Measurements from ENCODE around the gene CHST8.
"Not testable (repeated sequence)": the region's sequence is repeated elsewhere in the genome, so short reads cannot be mapped to it uniquely, and the experiment has no call there.

The CHST8 gene, protein sequence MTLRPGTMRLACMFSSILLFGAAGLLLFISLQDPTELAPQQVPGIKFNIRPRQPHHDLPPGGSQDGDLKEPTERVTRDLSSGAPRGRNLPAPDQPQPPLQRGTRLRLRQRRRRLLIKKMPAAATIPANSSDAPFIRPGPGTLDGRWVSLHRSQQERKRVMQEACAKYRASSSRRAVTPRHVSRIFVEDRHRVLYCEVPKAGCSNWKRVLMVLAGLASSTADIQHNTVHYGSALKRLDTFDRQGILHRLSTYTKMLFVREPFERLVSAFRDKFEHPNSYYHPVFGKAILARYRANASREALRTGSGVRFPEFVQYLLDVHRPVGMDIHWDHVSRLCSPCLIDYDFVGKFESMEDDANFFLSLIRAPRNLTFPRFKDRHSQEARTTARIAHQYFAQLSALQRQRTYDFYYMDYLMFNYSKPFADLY

DNA sequence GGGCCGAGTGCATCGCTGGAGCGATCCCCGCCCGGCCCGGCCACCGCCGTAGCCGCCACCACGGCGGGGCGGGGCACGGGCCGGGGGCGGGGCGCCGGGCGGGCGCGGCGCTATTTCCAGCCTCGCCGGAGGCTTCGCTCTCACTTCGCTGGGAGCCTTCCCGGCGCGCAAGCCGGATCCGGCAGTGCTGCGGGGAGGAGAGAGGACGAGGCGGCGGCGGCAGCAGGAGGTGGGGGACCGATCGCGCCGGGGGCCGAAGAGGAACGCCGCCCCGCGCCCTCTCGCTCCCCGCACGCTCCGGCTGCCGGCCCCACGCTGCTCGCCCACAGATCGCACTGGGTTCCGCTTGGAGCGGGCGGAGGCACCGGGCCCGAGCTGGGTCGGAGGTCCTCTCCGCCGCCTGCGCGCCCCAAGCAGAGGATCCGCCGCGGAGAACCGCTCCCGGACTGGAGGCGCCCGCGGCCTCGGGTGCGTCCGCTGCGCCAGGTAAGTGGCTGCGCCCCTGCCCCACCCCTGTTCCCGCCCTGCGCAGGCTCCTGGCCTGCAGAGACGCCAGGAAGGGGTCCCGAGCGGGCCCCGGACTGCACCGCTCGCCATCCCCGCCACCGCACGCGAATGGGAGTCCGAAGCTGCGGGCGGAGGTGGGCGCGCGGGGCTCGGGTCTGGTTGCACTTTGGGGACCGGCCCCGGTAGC is at the start of gene CHST8:
Gene CHST8 (plus strand): TSS at position 143 of the 694 bp plus-strand sequence. CDS start 67,309 bp downstream, outside the sequence.
- DNase-seq (ENCODE audit: low spot score), result no peak

DNA sequence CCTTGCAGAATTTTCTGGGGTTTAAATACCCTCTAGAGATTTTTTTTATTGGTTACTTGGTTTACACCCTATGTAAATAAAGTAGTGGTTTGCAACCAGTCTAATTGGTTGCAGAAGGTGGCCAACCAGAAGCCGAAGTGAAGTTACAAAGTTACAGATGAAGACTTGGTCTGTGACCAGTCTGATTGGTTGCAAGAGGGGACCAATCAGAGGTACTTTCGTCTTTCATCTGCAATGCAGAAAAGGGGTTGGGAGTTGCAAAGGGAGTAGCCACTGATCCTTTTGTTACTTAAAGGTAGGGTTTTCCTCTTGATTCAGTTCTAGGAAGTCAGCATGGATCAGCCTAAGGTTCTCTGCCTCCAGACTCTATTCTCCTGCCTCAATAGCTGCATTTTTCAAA is 48.8 kb upstream of the CHST8 start:
- DNase-seq (ENCODE audit: low spot score), result no peak

DNA sequence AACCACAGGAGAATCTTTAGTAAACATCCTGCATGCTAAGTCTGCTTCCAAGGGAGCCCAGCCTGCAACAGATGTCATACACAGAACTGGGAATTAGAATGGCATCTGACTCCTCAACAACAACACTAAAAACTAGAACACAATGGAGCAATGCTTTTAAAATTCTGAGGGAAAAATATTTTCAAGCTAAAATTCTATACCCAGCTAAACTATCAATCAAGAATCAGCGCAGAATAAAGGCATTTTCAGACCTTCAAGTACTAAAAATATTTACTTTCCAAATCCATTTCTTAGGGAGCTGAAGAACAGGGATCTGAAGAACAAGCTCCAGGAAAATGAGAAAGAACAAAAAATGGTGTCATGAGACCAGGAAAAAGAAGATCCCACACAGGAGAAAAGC is 46.9 kb upstream of the CHST8 start:
- DNase-seq (ENCODE audit: low spot score), result no peak

- no peak for DNase-seq (ENCODE audit: low spot score)
Observed at GRCh38 chr19:33578697-33579096, 43.1 kb upstream of the CHST8 start.

GRCh38 chr19:33580026-33580644 is 41.6 kb upstream of the CHST8 start:
- DNase-seq (ENCODE audit: low spot score), result no peak

GRCh38 chr19:33580645-33581037 is 41.1 kb upstream of the CHST8 start:
- DNase-seq (ENCODE audit: low spot score), result no peak

DNA sequence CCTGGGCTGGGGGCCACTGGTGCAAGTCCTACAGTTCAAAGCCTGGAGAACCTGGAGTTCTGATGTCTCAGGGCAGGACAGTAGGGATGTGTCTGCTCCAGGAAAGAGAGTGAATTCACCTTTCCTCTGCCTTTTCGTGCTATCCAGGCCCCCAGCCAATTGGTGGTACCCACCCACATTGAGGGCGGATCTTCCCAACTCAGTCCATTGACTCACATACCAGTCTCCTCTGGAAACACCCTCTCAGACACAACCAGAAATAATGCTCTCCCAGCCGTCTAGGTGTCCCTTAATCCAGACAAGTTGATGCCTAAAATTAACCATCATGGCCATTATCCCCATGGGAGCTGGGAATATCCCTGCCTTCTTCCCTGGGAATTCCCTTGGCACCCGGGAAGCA is 38.8 kb upstream of the CHST8 start:
- DNase-seq (ENCODE audit: low spot score), result no peak

GRCh38 chr19:33587150-33587549 is 34.6 kb upstream of the CHST8 start:
- no peak for DNase-seq (ENCODE audit: low spot score)

DNA sequence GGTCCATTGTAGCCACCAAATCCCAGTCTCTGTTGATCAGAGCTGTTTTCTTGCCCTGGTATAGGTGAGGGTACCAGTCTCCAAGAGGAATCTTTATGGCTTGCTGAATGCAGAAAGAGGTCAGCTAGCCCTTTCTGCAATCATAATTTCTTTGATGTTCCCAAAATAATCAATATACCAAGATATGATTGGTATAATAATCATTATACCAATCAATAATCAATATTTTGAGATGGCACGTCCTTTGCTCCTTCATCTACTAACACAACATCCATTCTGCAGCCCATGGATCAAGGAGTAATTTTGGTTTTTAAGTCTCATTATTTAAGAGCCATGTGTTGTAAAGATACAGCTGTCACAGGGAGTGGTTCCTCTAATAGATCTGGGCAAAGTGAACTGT is 31.5 kb upstream of the CHST8 start:
- DNase-seq (ENCODE audit: low spot score), result no peak

DNA sequence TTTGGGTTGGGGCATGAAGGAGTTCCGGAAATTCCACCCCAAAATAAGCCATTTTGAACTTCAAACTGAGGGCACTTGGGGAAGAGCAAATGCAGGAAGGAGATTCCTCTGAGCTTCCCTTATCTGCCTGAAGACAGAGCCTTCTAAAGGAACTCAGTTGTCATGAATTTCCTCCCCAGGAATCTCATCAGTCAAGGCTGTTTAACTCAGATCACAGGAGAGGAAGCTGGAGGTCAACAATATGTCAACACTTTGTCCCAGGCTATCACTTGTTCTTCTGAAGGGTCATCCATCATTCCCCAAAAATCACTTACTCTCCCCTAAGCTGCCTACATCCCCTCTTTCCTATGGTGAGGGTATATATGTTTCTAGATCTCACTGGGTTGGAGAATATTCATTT is 26.0 kb upstream of the CHST8 start:
- no peak for DNase-seq (ENCODE audit: low spot score)

DNA sequence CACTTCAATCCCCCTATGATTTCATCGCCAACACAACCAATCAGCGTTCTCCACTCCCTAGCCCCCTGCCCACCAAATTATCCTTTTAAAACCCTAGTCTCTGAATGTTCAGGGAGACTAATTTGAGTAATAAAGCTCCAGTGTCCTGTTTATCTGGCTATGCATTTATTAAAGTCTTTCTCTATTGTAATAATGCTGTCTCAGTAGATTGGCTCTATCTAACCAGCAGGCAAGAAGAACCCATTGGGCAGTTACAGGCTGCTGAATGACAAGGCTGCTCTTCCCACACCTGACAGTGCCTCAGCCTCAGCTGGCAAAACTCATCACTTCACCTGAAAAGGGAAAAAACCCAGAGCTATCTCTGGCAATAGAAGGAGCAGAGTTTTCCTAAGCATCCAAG is 20.2 kb upstream of the CHST8 start:
- no peak for DNase-seq (ENCODE audit: low spot score)

DNA sequence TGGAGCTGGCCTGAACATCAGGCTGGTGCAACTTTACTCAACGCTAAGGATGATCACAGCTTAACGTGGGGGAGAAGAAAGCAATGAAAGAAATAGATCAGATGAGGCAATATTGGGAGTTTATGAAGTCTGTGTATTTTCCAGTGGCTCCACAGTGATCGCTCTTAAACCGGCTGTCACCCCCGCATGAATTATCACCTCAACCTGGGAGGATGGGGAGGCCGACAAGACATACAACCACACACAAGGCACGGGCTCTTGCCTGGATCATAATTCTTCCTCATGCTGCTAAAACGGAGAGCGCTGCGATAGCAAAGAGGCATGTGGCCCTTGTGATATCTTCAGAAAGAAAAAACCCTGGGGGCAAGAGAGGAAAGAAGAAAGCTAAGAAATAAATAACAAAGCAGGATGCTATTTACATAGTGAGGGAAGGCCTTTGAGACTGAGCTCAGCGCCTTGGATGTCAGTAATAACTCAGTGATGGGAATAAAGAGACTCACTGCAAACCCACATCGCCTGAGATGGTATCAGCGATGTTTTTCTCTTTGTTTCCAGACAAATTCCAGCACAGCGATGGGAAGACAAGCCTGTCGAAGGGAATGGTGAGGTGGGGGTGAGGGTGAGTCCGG is 19.1 kb upstream of the CHST8 start:
- no peak for DNase-seq (ENCODE audit: low spot score)

GRCh38 chr19:33603377-33603776 is 18.4 kb upstream of the CHST8 start:
- DNase-seq (ENCODE audit: low spot score), result no peak

DNA sequence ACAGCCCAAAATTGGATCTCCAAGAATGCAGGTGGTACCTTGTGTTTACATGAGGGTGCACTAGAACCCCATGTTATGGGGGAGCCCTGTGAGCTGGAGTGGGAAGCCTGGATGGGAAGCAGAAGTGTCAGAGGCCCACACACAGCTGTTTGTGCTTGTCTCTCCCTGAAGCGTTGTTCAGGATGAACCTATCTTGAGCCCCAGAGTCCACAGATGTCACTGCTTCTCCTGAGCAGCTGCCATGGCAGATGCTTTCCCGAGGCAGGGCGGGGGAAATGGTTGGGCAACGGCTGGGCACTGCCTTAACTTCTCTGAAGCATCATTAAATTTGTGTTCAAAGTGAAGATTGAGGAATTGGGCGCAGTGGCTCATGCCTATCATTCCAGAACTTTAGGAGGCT is 17.1 kb upstream of the CHST8 start:
- no peak for DNase-seq (ENCODE audit: low spot score)

DNA sequence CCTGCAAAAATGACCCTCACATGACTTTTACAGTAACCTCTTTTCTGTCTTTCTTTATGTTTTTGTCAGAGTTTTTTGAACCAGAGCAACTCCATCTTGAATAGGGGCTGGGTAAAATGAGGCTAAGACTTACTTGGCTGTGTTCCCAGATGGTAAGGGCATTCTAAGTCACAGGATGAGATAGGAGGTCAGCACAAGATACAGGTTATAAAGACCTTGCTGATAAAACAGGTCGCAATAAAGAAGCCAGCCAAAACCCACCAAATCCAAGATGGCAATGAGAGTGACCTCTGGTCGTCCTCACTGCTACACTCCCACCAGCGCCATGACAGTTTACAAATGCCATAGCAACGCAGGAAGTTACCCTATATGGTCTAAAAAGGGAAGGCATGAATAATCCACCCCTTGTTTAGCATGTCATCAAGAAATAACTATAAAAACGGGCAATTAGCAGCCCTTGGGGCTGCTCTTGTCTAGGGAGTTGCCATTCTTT is 15.9 kb upstream of the CHST8 start:
- DNase-seq (ENCODE audit: low spot score), result not testable (repeated sequence)

- DNase-seq (ENCODE audit: low spot score), result no peak
Observed at GRCh38 chr19:33606556-33606955, 15.2 kb upstream of the CHST8 start.

- no peak for DNase-seq (ENCODE audit: low spot score)
Observed at GRCh38 chr19:33609353-33609752, 12.4 kb upstream of the CHST8 start.

GRCh38 chr19:33610588-33610987 is 11.2 kb upstream of the CHST8 start:
- no peak for DNase-seq (ENCODE audit: low spot score)

GRCh38 chr19:33612928-33613619 is 8.7 kb upstream of the CHST8 start:
- no peak for DNase-seq (ENCODE audit: low spot score)

- no peak for DNase-seq (ENCODE audit: low spot score)
Observed at GRCh38 chr19:33613620-33614000, 8.1 kb upstream of the CHST8 start.

- no peak for DNase-seq (ENCODE audit: low spot score)
Observed at GRCh38 chr19:33616346-33616745, 5.4 kb upstream of the CHST8 start.

GRCh38 chr19:33616857-33617256 is 4.9 kb upstream of the CHST8 start:
- no peak for DNase-seq (ENCODE audit: low spot score)
